Measurements from ENCODE around the gene TTC19. TPM values are rescaled to one million over a fixed set of nuclear protein-coding genes. Genes with fewer than 3 reads are reported as not detected.

TTC19 gene
- total RNA-seq, 2 experiments from 2014 or later: 57.8 to 66.7 TPM

GRCh38 chr17:16072031-16072430 is 72.4 kb downstream of the TTC19 start:
- H3K4me1 Mint-ChIP-seq (ENCODE audit: low read depth): no peaks in the 10 kb centered on the region
- TF ChIP-seq, protein P1, sequence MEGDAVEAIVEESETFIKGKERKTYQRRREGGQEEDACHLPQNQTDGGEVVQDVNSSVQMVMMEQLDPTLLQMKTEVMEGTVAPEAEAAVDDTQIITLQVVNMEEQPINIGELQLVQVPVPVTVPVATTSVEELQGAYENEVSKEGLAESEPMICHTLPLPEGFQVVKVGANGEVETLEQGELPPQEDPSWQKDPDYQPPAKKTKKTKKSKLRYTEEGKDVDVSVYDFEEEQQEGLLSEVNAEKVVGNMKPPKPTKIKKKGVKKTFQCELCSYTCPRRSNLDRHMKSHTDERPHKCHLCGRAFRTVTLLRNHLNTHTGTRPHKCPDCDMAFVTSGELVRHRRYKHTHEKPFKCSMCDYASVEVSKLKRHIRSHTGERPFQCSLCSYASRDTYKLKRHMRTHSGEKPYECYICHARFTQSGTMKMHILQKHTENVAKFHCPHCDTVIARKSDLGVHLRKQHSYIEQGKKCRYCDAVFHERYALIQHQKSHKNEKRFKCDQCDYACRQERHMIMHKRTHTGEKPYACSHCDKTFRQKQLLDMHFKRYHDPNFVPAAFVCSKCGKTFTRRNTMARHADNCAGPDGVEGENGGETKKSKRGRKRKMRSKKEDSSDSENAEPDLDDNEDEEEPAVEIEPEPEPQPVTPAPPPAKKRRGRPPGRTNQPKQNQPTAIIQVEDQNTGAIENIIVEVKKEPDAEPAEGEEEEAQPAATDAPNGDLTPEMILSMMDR (IDR thresholded peaks at IDR 0.05): no peak
- no peaks in the 10 kb centered on the region for H3K9me3 ChIP-seq (ENCODE audit: control insufficient read depth in 1 of 2, insufficient read depth in 1 of 2, low read length in 2 of 2)
- H3K27me3 Mint-ChIP-seq: no peaks in the 10 kb centered on the region
- no peak for ATAC-seq (ENCODE audit: poor library complexity)
- H3K4me3 Mint-ChIP-seq: no peak overlapping the region
- H3K4me1 ChIP-seq (ENCODE audit: insufficient read depth, low read length): no peaks in the 10 kb centered on the region
- H3K27ac Mint-ChIP-seq: no peak overlapping the region
- CTCF ChIA-PET: interaction anchor here (0.9 kb wide), 1 partner anchor 16 kb away, joined by 3 read pairs; no protein-coding TSS in a partner anchor
- no peak overlapping the region for H3K27ac ChIP-seq (ENCODE audit: low read depth in 1 of 2, low read length in 2 of 2)
- POLR2A ChIA-PET: interaction anchor here (0.8 kb wide), 1 partner anchor 19 kb away, joined by 3 read pairs; no protein-coding TSS in a partner anchor
- intact Hi-C loops (cut with DNase I, micrococcal nuclease): no loop called here
- no peak for DNase-seq
- peaks cover 96% of the 10 kb centered on the region for H3K36me3 Mint-ChIP-seq (ENCODE audit: low read depth)
- no peaks in the 10 kb centered on the region for H3K27me3 ChIP-seq (ENCODE audit: control insufficient read depth in 1 of 2, insufficient read depth in 2 of 2, low read length in 2 of 2)
- H3K9me3 Mint-ChIP-seq: no peaks in the 10 kb centered on the region
- H3K36me3 ChIP-seq (ENCODE audit: insufficient read depth, low read length): peaks cover 88% of the 10 kb centered on the region
- no peak overlapping the region for H3K4me3 ChIP-seq (ENCODE audit: low read length)

DNA sequence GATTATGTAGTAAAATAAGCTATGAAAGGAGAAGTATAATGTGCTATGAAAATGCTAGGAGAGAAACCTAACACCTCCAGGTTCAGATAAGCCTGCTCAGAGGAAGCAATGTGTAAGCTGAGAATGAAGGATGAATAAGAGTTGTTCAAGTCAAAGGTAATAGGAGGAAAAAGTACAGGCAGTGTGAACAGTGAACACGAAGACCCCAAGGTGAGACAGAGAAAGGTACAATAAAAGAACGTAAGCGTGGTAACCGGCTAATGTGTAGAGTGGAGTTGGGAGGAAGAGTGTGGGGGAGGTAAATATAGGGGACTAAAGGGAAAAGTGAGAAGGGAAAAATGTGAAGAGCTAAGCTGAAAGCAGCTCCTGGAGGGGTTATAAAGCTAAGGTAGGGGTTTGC is 74.2 kb downstream of the TTC19 start:
- intact Hi-C loops (cut with DNase I, micrococcal nuclease): no loop called here
- Histone ChIP-seq H3K36me3 (ENCODE audit: insufficient read depth, low read length) (peaks cover 84% of the 10 kb centered on the region), H3K27ac (ENCODE audit: low read depth in 1 of 2, low read length in 2 of 2) (no peak overlapping the region), H3K4me3 (ENCODE audit: low read length) (no peak overlapping the region), H3K4me1 (ENCODE audit: insufficient read depth, low read length) (no peaks in the 10 kb centered on the region), H3K9me3 (ENCODE audit: control insufficient read depth in 1 of 2, insufficient read depth in 1 of 2, low read length in 2 of 2) (no peaks in the 10 kb centered on the region), H3K27me3 (ENCODE audit: control insufficient read depth in 1 of 2, insufficient read depth in 2 of 2, low read length in 2 of 2) (no peaks in the 10 kb centered on the region)
- ChIA-PET POLR2A (no interaction called here), CTCF (no interaction called here)
- Mint-ChIP-seq H3K27ac (no peak overlapping the region), H3K27me3 (no peaks in the 10 kb centered on the region), H3K4me3 (no peak overlapping the region), H3K36me3 (ENCODE audit: low read depth) (peaks cover 90% of the 10 kb centered on the region), H3K4me1 (ENCODE audit: low read depth) (no peaks in the 10 kb centered on the region), H3K9me3 (no peaks in the 10 kb centered on the region)
- no peak for DNase-seq
- no peak for ATAC-seq (ENCODE audit: poor library complexity)
- TF ChIP-seq, protein P1 (IDR thresholded peaks at IDR 0.05): no peak

DNA sequence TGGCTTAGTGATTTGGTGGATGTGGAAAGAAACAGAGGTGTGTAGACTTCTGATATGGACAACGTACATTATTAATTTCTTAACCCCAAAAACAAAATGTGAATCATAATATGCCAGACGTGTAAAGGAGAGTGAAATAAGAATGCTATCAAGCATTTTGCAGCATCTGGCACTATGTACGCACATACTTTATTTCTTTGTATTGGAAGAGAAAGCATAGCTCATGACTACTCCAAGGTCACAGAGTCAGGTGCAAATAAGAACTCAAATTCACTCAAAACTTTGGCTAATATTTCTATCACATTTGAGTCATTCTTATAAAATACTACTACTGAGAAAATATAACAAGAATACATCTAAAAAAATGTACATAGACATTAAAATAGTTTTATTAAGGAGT is 74.8 kb downstream of the TTC19 start:
- TF ChIP-seq, protein P1 (IDR thresholded peaks at IDR 0.05): no peak
- H3K36me3 ChIP-seq (ENCODE audit: insufficient read depth, low read length): peaks cover 84% of the 10 kb centered on the region
- ChIA-PET CTCF (no interaction called here), POLR2A (no interaction called here)
- ATAC-seq (ENCODE audit: poor library complexity) (no peak), DNase-seq (no peak)
- no peaks in the 10 kb centered on the region for H3K4me1 ChIP-seq (ENCODE audit: insufficient read depth, low read length)
- no peak overlapping the region for H3K4me3 ChIP-seq (ENCODE audit: low read length)
- no peak overlapping the region for H3K27ac ChIP-seq (ENCODE audit: low read depth in 1 of 2, low read length in 2 of 2)
- H3K9me3 ChIP-seq (ENCODE audit: control insufficient read depth in 1 of 2, insufficient read depth in 1 of 2, low read length in 2 of 2): no peaks in the 10 kb centered on the region
- Mint-ChIP-seq H3K36me3 (ENCODE audit: low read depth) (peaks cover 90% of the 10 kb centered on the region), H3K4me1 (ENCODE audit: low read depth) (no peaks in the 10 kb centered on the region), H3K9me3 (no peaks in the 10 kb centered on the region), H3K4me3 (no peak overlapping the region), H3K27ac (no peak overlapping the region), H3K27me3 (no peaks in the 10 kb centered on the region)
- no peaks in the 10 kb centered on the region for H3K27me3 ChIP-seq (ENCODE audit: control insufficient read depth in 1 of 2, insufficient read depth in 2 of 2, low read length in 2 of 2)
- intact Hi-C loops (cut with DNase I, micrococcal nuclease): no loop called here

All from CD4-positive, alpha-beta T cell (primary cell).